HG02938 (cell line): ENCODE data around the gene MYOD1.
A peak's percentile ranks its signal among the peaks of the same experiment; 100 is the strongest.

Source experiments
- ATAC-seq: cut with Tn5 transposase; IDR thresholded peaks from one replicate; pipeline ENCODE4 v1.9.1; 2021; ENCODE audit warnings: mild to moderate bottlenecking, moderate library complexity; ENCODE audit not compliant: unreplicated experiment

Gene MYOD1

GRCh38 chr11:17700991-17701390 is 18.4 kb upstream of the MYOD1 start:
- no peak for ATAC-seq

GRCh38 chr11:17702876-17703275 is 16.5 kb upstream of the MYOD1 start:
- no peak for ATAC-seq

- ATAC-seq = peak; percentile 47
Measured at GRCh38 chr11:17703951-17704350, 15.4 kb upstream of the MYOD1 start.

- no peak for ATAC-seq
Measured at GRCh38 chr11:17707830-17708229, 11.5 kb upstream of the MYOD1 start.

GRCh38 chr11:17711836-17712235 is 7.5 kb upstream of the MYOD1 start:
- ATAC-seq = no peak

GRCh38 chr11:17713851-17714250 is 5.5 kb upstream of the MYOD1 start:
- ATAC-seq = no peak

- ATAC-seq = no peak
Measured at GRCh38 chr11:17714356-17714854, 5.0 kb upstream of the MYOD1 start.

GRCh38 chr11:17714870-17715269 is 4.5 kb upstream of the MYOD1 start:
- no peak for ATAC-seq

- ATAC-seq = no peak
Measured at GRCh38 chr11:17716807-17717206, 2.6 kb upstream of the MYOD1 start.

- no peak for ATAC-seq
Measured at GRCh38 chr11:17718015-17718414, 1.4 kb upstream of the MYOD1 start.

- no peak for ATAC-seq
Measured at GRCh38 chr11:17718510-17718962, 835 bp upstream of the MYOD1 start.

GRCh38 chr11:17719938-17720795 is 796 bp downstream of the MYOD1 start:
- no peak for ATAC-seq

GRCh38 chr11:17720796-17721171 is 1.4 kb downstream of the MYOD1 start:
- no peak for ATAC-seq

GRCh38 chr11:17721242-17721999 is 2.0 kb downstream of the MYOD1 start:
- ATAC-seq = no peak

- no peak for ATAC-seq
Measured at GRCh38 chr11:17722000-17722643, 2.8 kb downstream of the MYOD1 start.

- no peak for ATAC-seq
Measured at GRCh38 chr11:17724020-17724908, 4.9 kb downstream of the MYOD1 start.

- ATAC-seq = no peak
Measured at GRCh38 chr11:17725174-17725573, 5.8 kb downstream of the MYOD1 start.

GRCh38 chr11:17730137-17730536 is 10.8 kb downstream of the MYOD1 start:
- ATAC-seq = no peak

- peak; percentile 80 for ATAC-seq
Measured at GRCh38 chr11:17730608-17731462, 11.5 kb downstream of the MYOD1 start.
